GM19025 (cell line): ENCODE results near the gene GPR162.
"Not testable (repeated sequence)": the region's sequence is repeated elsewhere in the genome, so short reads cannot be mapped to it uniquely, and the experiment has no call there.

Experiments
- ATAC-seq: cut with Tn5 transposase; IDR thresholded peaks from one replicate; pipeline ENCODE4 v1.9.1; 2021; ENCODE audit warnings: mild to moderate bottlenecking, low read depth, moderate library complexity; ENCODE audit not compliant: unreplicated experiment

GPR162 gene

DNA sequence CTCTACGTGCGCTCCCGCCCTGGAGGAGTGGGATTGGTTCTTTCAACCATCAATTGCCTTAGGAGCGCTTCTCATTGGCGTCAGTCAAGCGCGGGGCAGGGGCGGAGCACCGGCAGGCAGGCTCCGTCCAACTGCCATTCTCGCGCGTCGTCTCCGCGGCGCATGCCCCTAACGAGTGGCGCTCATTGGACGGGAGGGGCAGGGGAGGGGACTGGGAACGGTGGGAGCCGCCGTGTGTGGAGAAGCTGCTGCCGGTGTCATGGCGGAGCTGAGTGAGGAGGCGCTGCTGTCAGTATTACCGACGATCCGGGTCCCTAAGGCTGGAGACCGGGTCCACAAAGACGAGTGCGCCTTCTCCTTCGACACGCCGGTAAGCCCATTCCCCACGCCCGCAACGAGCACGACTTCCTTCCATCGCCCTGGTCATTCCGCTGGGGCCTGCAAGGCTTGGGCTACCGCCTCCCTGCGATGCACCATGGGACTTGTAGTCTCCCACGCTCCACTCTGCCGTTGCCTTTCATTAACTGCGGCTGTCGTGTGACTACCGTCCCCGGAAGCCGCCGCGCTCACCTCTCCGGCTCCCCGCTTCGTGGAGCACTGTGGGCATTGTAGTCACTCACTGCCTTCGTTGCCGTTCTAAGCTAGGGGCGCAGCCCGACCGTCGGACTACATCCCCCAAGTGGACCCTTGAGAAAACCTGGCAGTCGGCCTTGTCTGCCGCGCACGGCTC, 30.5 kb downstream of the GPR162 start, which contains the start of gene USP5:
Gene USP5 (plus strand): TSS at position 230 of the 730 bp plus-strand sequence. CDS start 30 bp downstream, at position 260.
- peak; percentile 69 for ATAC-seq

DNA sequence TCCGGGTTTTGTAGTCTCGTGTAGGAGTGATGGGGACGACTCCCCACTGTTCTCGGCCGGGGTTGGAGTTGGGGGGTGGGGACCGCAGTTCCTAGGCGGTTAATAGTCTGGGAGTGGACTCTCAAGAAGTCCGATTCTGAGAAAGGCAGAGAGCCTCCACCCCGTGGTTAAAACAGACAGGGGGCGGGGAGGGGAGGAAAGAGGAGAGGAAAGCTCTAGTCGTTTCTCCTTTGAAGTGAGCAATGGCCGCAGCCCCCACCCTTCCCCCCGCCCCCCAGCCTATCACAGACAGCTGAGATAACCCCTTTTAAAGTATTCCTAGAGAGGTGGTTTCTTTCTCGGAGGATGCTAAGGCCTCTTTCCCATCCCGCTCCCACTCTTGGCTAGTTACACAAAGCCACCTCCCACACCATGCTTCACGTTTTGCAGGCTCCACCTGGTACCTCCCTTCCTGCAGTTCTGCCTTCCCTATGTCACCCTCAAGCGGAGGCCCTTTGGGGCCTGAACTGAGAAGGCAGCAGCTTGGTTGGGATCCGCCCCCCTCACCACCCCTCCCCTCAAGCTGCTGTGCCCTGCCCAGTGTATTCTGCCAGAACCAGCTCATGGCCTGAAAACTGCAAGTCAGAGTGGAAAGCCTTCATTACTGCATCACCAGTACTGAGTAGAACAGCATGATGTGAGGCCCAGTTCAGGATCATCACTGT, 31.2 kb downstream of the GPR162 start:
- ATAC-seq: no peak

DNA sequence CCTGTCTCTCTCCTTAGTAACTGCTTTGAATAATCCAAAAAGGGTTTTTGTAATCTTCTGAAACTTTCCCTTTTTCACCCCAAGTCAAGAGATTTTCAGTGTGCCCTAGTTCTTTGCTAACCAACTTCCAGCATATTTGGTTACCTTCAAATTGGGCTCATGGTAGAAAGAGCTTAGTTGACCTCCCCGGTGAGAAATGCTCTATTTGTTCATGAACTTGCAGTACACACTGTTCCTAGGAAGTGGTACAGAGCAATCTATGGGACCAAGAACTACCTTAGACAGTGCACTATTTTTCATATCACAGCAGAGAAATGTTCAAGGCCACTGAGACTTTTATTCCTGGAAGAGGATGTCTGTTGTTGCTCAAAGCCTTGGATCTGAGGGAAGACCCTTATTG, 32.0 kb downstream of the GPR162 start:
- ATAC-seq: no peak

DNA sequence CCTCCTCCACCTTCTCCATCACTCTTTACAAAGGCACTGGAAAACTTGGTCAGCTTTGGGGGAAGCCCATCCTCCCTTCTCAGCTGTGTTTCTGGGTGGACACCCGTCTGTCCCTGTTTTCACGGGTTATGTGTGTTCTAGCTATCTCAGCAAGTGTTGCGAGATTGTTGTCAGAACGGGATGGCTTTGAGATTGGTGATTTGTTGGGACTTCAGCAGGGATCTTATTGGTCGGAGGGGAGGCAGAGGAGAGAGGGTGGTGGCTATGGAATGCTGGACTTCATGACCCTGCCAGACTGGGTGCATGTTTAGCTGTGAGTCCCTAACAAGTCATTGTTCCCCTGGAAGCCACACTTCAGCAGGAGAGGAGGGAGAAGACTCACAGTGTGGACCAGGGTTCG, 32.4 kb downstream of the GPR162 start:
- ATAC-seq: no peak

DNA sequence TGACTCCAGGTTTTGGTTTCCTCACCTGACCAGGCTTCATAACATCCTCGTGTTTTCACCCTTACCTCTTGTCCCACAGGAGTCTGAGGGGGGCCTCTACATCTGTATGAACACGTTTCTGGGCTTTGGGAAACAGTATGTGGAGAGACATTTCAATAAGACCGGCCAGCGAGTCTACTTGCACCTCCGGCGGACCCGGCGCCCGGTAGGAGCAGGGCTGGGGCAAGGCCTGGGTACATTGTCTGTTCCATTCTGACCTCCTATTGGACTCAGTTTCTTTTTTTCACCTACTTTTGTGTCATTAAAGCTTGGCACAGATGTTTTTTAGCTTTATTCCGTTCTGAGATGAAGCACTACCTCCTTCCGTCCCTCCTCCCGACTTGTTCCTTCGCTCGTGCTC, 33.7 kb downstream of the GPR162 start:
- ATAC-seq: no peak

DNA sequence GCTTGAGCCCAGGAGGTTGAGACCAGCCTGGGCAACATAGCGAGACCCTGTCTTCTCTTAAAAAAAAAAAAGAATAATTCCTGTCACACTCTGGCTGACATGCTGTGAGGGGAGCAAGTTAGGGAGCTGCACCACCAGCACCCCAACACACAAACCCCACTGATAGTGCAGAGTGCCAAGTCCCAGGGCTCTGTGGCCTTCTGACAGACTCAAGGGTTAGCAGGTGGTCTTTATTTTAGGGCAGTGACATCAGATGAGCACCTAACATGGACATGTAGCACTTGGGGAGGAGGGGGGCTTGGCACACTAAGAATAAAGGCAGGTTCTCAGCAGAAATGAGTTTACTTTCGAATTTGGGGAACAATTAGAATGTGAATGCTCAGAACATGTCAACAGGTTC, 37.2 kb downstream of the GPR162 start:
- ATAC-seq: no peak

DNA sequence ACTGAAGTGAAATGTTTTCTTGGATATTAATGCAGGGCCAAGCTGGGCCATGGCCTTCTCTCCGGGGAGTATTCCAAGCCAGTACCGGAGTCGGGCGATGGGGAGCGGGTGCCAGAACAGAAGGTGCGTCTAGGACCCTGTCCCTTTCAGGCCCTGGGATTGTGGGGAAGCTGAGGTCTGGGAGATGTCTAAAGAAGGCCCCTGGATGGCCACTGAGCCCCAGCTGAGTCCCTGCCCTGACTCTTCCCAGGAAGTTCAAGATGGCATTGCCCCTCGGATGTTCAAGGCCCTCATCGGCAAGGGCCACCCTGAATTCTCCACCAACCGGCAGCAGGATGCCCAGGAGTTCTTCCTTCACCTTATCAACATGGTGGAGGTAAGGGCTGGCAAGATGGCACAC, 38.5 kb downstream of the GPR162 start:
- ATAC-seq: no peak

DNA sequence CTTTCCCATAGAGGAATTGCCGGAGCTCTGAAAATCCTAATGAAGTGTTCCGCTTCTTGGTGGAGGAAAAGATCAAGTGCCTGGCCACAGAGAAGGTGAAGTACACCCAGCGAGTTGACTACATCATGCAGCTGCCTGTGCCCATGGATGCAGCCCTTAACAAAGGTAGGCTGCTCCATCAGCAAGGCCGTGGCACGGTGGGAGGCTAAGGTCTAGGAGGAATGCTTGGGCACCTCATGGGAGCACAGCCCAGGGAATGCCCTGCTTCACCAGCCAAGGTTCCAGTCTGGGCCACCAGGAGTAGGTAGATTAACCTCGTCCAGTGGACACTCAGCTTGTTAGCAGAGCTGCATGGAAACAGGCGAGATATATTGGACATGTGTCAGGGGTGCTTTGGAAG, 39.3 kb downstream of the GPR162 start:
- no peak for ATAC-seq

DNA sequence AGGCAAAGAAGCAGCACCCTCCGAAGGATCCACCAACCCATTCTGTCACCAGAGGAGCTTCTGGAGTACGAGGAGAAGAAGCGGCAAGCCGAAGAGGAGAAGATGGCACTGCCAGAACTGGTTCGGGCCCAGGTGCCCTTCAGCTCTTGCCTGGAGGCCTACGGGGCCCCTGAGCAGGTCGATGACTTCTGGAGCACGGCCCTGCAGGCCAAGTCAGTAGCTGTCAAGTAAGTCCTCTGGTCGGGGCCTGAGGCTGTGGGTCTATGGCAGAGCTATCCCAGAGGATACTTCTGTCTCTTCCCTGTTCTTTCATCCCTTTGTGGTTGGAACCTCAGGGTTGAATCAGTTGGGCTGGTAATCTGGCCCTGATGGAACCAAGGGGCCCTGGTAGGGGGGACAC, 39.8 kb downstream of the GPR162 start:
- no peak for ATAC-seq

DNA sequence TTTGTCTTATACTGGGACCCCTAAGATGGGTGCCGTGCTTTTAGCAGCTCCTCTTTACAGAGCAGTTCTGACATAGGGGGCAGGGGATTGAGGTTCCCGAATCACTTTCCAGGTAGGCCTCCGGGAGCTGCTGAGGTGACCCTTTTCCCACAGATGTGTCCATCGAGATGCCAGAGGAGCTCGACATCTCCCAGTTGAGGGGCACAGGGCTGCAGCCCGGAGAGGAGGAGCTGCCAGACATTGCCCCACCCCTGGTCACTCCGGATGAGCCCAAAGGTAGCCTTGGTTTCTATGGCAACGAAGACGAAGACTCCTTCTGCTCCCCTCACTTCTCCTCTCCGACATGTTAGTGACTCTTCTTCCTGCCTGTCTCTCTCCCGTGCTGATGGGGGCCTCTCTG, 41.4 kb downstream of the GPR162 start:
- no peak for ATAC-seq

DNA sequence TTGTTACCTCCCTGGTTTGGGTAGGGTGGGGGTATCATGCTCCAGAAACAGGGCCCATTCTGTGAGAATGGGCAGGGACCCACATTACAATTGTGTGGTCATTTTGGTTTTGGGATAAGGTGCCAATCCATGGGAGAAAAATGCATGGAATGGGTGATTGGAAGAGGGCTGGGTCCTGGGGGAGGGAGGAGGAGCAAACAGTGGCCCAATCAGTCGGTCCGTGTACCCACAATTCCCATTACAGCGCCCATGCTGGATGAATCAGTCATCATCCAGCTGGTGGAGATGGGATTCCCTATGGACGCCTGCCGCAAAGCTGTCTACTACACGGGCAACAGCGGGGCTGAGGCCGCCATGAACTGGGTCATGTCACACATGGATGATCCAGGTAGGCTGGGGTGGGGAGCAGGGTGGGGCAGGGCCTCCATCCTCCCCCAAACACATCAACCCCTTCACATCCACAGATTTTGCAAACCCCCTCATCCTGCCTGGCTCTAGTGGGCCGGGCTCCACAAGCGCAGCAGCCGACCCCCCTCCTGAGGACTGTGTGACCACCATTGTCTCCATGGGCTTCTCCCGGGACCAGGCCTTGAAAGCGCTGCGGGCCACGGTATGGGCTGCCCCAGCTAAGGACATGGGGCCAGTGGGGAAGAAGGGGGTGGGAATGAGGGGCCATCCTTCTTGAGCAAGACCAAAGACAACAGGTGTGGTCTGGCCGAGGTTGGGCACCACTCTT, 42.1 kb downstream of the GPR162 start:
- ATAC-seq: no peak

DNA sequence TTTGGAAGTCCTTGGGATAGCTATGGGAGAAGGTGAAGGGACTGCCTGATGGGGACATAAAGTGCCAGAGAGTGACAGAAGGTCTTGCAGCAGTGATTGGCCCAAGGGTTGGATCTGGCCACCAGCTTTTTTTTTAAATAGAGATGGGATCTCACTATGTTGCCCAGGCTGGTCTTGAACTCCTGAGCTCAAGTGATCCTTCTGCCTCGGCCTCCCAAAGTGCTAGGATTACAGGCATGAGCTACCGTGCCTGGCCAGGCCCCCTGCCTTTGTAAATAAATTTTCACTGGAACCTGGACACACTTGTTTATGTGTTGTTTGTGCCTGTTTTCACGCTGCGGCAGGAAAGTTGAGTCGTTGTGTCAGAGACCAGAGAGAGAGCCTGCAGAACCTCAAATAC, 43.7 kb downstream of the GPR162 start:
- ATAC-seq: not testable (repeated sequence)

DNA sequence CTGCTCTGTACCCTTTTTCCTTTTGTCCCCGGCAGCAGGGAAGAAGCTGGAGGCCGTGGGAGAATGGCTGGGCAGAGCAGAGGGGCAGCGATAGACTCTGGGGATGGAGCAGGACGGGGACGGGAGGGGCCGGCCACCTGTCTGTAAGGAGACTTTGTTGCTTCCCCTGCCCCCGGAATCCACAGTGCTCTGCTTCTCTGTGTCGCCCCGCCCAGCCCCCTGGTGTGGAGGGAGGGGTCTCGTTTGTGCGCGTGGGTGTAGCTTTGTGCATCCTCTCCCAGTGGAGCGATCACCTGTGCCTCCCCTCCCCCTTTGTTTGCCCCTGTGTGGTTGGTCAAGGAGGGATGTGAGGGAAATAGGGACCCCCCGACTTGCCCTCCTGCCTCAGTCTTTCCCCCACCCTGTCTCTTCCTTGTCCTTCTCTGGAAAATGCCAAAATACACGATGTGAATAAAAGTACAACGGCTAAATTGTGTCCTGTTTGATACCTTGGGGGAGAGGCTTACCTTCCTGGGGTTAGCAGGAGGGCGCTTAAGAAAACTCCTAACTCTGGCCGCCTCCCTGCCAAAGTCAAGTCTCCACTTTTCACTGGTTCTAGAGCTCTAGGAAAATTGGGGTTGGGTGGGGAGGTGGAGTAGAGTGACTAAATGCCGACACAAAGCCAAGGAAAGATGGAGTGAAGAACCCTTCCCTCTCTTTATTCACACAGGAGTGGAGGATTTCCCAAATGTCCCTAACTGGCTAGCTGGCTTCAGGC, 44.7 kb downstream of the GPR162 start:
- ATAC-seq: no peak

DNA sequence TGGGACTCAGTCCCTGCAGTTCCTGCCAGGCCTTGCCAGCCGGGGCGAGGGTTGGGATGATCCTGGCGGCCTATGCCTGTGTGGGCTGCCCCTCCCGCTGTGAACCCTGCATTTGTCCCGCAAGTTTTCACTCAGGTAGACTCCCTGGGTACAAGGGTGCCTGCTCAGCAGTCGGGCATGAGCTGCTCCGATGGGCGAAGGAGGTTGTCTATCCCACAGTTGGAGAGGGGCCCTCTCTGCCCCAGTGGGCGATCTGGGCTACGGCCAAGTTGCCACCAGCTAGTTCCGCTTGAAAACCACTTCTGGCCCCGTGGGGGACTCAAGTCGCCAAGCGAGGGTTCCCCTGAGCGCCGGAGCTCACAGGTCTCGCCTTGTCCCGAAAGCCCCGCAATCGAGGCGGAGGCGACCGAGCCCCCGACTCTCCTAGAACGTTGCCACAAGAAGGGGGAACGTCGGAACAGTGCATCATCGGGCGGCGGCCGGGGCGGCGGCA, 45.3 kb downstream of the GPR162 start:
- ATAC-seq: peak; percentile 8

DNA sequence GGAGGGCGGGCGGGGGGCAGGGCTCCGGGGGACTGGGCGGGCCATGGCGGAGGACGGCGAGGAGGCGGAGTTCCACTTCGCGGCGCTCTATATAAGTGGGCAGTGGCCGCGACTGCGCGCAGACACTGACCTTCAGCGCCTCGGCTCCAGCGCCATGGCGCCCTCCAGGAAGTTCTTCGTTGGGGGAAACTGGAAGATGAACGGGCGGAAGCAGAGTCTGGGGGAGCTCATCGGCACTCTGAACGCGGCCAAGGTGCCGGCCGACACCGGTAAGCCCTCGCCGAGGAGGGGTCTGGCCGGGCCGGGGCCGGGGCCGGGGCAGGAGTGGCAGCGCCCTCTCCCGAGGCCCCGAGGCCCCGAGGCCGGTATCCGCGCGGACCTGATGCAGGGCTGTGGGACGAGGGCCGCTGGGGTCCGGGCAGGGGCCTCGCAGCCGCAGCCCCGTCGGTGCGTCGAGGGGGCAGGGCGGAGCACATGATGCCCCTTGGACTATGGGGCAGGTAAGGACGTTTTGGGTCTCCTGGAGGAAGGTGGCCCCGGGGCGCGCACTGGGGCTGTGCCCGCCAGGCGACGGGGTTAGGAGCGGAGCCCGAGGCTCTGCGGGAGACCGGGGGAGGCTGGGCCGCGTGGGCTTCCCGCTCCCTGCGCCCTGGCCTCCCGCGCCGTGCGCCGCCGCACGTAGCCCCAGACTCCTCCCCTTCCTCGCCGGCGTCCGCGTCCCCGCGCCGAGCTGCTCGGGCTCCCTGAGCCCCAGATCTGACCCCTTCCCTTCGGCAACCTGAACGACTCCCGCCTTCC, 46.0 kb downstream of the GPR162 start, which contains the start of gene TPI1:
Gene TPI1 (plus strand): TSS at position 119 of the 798 bp plus-strand sequence. CDS start 36 bp downstream, at position 155.
- ATAC-seq: peak; percentile 51

DNA sequence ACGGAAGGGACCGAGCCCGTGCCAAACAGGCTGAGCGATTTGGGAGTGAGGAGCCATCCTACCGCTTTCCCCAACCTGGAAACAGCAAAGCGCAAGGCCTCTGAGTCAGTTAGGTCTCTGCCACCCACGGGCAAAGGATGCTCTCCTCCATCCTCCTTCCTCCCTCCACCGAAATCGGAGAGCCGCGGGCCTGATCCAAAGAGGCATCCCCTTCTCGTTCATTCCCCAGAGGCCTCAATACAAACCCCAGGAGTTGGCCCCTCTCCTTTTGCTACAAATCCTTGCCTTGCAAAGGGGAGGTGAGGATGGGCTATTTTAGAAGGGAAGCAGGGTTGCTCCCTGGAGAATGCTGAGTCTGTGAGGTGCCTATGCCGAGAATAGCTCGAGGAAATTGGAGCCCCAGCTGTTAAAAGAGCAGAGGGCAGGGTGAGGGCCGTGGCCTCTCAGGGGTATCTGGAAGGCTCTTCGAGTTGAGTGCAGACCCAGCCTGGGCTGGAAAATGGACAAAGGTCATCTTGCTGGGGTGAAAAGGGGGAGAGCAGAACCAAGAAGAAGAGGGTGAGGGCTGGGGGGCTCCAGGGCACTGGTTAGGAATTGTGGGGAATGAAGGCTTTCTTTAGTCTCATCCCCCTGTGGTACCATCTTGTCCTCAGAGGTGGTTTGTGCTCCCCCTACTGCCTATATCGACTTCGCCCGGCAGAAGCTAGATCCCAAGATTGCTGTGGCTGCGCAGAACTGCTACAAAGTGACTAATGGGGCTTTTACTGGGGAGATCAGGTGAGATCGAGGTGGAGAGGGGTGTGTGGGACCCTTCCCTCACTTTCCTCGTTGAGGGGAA, 46.8 kb downstream of the GPR162 start:
- ATAC-seq: no peak

DNA sequence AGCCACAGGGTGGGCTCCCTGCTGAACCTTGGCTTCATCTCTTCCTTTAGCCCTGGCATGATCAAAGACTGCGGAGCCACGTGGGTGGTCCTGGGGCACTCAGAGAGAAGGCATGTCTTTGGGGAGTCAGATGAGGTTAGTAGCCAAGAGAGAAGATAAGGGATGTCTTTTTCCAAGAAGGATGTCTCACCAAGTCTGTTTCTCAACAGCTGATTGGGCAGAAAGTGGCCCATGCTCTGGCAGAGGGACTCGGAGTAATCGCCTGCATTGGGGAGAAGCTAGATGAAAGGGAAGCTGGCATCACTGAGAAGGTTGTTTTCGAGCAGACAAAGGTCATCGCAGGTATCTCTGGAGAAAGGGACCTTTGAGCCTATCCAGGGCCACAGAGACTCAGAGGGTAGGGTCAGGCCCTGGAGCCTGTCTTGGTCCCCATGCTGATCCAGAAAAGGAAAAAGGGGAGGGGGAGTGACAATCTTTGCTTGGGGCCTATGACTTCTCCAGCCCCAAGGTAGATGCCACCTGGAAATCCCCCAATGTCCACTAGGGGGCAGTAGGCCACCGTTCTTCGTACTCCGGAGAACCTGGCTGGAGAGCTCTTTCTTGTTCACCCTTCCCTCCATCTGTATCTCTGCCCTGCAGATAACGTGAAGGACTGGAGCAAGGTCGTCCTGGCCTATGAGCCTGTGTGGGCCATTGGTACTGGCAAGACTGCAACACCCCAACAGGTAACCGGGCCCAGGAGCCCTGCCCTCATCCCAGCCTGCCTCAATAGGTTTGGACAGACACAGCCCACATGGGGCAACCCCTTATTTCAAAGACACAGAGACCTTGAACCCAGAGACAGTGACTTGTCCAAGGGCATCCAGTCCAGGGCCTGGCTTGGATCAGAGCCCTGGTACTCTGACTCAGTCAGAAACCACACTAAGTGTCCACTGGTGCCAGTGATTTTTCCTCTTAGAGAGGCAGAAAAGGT, 47.7 kb downstream of the GPR162 start:
- no peak for ATAC-seq

DNA sequence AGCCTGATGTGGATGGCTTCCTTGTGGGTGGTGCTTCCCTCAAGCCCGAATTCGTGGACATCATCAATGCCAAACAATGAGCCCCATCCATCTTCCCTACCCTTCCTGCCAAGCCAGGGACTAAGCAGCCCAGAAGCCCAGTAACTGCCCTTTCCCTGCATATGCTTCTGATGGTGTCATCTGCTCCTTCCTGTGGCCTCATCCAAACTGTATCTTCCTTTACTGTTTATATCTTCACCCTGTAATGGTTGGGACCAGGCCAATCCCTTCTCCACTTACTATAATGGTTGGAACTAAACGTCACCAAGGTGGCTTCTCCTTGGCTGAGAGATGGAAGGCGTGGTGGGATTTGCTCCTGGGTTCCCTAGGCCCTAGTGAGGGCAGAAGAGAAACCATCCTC, 48.7 kb downstream of the GPR162 start:
- not testable (repeated sequence) for ATAC-seq
